DMS153 (cell line): Measurements from ENCODE around the gene ITPKC.
"Not testable (repeated sequence)": the region's sequence is repeated elsewhere in the genome, so short reads cannot be mapped to it uniquely, and the experiment has no call there.

Source experiments
- DNase-seq: peaks from one replicate; lab custom pipeline; 2025; lab: John Stamatoyannopoulos, UW

The ITPKC gene

GRCh38 chr19:40741527-40742390 lies 24.8 kb downstream of the ITPKC start:
- DNase-seq = no peak

DNA sequence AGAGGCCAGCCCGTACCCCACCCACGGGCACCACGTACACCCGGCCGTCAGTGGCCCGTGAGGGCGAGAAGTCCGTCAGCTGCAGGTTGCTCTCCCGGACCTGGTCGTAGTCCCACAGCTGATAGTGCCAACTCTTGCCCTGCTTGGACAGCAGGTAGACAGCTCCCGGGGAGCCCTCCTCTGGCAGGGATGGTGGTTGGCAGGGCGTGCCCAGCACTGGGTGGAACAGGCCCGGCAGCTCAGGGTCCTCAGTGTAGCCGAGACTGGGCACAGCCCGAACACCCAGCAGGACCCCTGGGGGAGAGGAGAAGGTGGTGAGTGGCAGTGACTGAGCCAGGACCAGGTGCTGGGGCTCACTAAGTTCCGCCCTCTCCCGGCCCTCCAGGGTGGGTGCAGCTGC lies 25.6 kb downstream of the ITPKC start:
- no peak for DNase-seq

DNA sequence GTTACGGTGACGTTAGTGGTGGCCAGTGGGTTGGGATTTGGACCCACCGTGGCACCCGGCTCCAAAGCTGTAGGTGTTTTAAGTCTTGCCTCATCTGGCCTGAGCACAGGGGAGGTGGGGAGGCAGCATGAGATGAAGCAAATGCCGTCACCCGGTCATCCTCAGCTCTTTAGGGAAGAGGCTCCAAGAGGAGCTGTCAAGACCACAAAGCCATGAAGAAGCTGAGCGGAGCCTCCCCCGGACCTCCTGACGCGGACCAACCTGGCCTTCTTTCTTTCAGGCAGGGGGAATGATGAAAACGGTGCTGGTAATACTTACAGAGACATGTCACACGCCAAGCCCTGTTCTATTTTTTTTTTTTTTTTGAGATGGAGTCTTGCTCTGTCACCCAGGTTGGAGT lies 26.0 kb downstream of the ITPKC start:
- DNase-seq = no peak

DNA sequence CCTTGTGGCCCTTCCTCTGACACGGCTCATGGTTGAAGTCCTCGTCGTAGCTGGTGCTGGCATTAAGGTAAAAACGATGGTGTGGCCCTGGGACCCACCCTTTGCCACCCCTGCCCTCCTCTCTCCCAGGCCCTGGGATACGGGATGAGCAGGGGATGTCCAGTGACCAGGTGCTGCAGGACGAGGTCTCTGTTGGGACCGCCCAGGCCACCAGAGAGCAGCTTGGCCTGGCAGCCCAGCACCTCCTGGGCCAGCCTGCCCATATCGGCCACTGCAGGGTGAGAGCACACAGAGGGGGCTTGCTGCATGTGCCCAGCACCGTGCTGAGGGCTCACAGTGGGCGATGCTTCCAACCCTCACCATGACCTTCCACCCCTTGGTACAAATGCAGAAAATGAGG lies 27.0 kb downstream of the ITPKC start:
- DNase-seq = no peak

DNA sequence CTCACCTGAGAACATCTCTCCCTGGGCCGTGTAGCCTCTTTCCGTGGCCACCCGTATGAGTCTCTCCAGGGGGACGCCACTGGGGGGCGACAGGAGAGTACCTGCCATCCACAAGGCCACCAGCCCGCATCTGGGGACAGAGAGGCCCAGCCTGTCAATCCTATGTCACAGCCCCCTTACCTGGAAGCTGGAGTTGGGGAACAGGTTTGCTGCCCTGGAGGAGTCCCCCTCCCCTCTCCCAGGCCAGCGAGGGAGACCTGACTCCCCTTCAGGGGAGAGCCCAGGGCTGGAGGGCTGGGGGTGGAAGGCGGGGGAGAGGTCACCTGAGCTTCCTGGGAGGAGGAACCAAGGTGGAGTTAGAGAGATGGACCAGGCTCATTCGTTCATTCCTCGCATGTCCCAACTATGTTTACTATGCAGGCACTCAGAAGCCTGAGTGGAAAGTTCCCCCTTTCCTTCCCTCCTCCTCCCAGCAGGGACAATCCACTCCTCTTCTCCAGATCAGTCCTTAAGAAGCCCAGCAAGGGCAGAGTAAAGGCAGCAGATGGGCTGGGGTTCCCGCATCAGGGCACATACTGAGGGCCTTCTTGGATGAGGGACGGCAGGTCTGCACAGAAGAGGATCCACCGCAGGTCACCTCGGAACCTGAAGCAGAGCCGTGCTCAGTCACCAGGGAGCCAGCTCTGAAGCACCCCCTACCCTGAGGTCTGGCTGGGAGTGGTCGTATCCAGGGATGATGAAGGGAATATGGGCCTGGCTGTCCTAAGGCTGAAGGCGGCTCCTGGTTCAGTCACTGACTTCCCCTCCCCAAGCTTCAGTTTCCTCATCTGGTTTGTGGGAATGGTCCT lies 27.9 kb downstream of the ITPKC start:
- DNase-seq = no peak

DNA sequence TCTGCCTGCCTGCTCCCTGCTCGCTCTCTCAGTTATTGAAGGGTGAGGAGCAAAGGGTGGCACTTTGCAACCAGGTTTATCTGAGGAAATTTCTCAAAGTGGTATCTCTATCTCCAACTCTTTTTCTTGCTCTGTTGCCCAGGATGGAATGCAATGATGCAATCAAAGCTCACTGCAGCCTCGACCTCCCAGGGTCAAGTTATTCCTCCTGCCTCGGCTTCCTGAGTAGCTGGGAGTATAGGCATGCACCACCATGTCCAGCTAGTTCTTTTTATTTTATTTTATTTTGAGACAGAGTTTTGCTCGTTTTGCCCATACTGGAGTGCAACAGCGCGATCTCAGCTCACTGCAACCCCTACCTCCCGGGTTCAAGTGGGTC lies 28.5 kb downstream of the ITPKC start:
- DNase-seq = no peak

- no peak for DNase-seq
Measured at GRCh38 chr19:40747536-40747935, 30.6 kb downstream of the ITPKC start.

GRCh38 chr19:40750058-40750873 lies 33.4 kb downstream of the ITPKC start, which contains the start of gene ACTMAP:
Gene ACTMAP (minus strand): TSS chr19:40750477. CDS start chr19:40749803, 674 bp downstream.
- peak; percentile 100 for DNase-seq

- peak; percentile 96 for DNase-seq
Measured at GRCh38 chr19:40750874-40751537, 34.1 kb downstream of the ITPKC start, which contains the start of gene SNRPA. Gene SNRPA (plus strand): TSS chr19:40751203. CDS start chr19:40751409, 206 bp downstream.

DNA sequence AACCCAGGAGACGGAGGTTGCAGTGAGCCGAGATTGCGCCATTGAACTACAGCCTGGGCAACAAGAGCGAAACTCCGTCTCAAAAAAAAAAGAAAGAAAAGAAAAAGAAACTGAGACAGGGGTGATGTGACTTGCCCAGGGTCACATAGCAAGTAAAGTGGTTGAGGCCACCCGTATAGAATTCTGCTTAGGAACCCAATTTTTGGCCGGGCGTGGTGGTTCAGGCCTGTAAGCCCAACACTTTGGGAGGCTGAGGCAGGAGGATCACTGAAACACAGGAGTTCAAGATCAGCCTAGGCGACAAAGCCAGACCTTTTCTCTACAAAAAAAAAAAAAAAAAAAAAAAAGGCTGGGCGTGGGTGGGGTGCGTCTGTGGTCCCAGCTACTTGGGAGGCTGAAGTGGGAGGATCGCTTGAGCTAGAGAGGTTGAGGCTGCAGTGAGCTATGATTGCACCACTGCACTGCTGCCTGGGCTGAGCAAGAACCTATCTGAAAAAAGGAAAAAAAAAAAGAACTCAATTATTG lies 35.4 kb downstream of the ITPKC start:
- DNase-seq = no peak

- no peak for DNase-seq
Measured at GRCh38 chr19:40754611-40755247, 37.8 kb downstream of the ITPKC start.

- no peak for DNase-seq
Measured at GRCh38 chr19:40755248-40755624, 38.3 kb downstream of the ITPKC start.

GRCh38 chr19:40755791-40756190 lies 38.9 kb downstream of the ITPKC start:
- DNase-seq = no peak

- DNase-seq = no peak
Measured at GRCh38 chr19:40756502-40757110, 39.7 kb downstream of the ITPKC start.

GRCh38 chr19:40758491-40758890 lies 41.6 kb downstream of the ITPKC start:
- no peak for DNase-seq

DNA sequence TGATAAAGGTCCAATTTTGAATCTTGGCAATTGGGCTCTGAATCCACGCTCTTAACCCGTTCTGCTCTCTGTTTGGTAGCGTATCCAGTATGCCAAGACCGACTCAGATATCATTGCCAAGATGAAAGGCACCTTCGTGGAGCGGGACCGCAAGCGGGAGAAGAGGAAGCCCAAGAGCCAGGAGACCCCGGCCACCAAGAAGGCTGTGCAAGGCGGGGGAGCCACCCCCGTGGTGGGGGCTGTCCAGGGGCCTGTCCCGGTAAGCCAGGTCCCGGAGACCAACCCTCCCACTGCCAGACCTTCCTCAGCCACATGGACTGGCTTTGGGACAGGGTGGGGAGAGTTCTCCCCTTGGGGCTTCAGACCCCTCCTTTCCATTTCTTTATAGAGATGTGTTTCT lies 42.4 kb downstream of the ITPKC start:
- no peak for DNase-seq

DNA sequence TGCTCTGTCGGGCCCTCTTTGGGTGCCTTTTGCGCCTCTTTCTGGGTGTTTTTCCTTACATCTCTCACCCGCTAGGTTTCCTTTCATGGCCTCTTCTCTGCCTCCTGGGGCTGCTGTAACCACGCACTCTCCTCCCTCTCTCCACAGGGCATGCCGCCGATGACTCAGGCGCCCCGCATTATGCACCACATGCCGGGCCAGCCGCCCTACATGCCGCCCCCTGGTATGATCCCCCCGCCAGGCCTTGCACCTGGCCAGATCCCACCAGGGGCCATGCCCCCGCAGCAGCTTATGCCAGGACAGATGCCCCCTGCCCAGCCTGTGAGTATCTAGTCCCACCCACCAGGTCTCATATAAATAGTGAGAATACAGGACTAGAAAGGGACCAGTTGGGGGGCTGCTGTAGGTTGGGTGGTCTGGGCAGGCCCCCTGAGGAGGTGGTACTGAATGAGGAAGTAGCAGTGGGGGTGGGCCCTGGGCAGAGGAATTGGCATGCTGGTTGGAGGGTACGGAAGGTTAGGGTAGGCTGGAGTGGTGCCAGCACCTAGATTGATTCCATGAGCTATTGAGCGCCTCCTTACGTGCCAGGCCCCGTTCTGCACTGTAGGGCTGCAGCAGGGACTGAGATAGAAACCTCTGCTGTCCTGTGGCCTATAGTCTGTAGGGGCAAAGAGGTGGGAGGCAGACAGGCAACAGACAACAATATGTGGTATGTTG lies 46.0 kb downstream of the ITPKC start:
- no peak for DNase-seq

DNA sequence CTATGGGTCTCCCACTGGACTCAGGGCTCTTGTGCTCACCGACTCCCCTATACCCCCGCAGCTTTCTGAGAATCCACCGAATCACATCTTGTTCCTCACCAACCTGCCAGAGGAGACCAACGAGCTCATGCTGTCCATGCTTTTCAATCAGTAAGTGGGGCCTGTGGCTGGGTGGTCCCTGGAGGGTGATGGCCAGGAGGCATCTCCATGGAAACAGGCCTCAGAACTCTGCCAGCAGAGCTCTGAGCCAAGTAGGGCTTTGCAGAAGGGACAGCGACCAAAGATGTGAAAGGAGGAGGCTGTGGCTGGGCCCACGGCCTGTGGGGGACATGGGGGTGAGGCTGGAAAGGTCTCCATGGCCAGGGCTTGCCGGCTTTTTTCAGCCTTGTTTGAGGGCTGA lies 46.6 kb downstream of the ITPKC start:
- DNase-seq = no peak

DNA sequence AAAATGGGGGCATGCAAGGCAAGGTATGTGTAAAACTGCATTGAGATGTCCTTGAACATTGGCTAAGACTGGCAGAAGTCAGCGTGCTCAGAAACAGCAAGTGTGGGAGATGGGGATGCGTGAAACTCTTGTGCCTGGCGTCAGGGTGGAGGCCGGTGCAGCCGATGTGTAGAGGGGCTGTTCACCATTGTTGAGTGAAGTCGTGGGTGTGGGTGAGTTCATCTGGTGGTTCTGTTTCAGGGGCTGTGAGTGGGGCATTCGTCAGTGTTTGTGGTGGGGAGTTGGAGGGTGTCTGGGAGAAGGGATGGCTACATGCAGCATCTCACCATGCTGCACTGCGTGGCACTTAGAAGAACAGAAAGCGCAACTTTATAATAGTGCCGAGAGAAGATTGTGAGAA lies 47.1 kb downstream of the ITPKC start:
- no peak for DNase-seq

GRCh38 chr19:40766385-40766784 lies 49.5 kb downstream of the ITPKC start:
- not testable (repeated sequence) for DNase-seq
